HepG2 (cell line): ENCODE results near the gene SYT13. TPM values are rescaled to one million over a fixed set of nuclear protein-coding genes. Genes with fewer than 3 reads are reported as not detected.

Experiments
- ATAC-seq: fragments of 200-7000 bp; cut with Tn5 transposase; 3 replicates; pipeline ENCODE4 v1.9.1; 2020; ENCODE audit warnings: mild to moderate bottlenecking, moderate library complexity
- BruUV-seq: library from RNA; stranded (reverse); fragments of 400-500 nt; replicated peaks from 2 replicates; lab custom pipeline; 2021; lab: Mats Ljungman, UMichigan
- CTCF ChIA-PET: fragments of 300-600 bp; formaldehyde crosslinking; extraction: SDS; loops from one replicate; lab custom pipeline; 2021; ENCODE audit warnings: low total read pairs, inconsistent platforms, low intra/inter-chr PET ratio; lab: Yijun Ruan, JAX
- POLR2A ChIA-PET: fragments of 350-600 bp; sonication (Branson Sonifier 250); formaldehyde crosslinking; loops from one replicate; lab custom pipeline; 2020; ENCODE audit warnings: antibody characterized with exemption, inconsistent platforms; lab: Yijun Ruan, JAX
- DNase-seq: peaks from one replicate; pipeline ENCODE4 v3.0.0-alpha.2; 2015; ENCODE audit warnings: low spot score
- FAIRE-seq: peaks from 3 replicates; lab custom pipeline; 2011; peaks lifted over from hg19 to GRCh38; lab: Jason Lieb, UNC
- H2AFZ ChIP-seq: one replicate; pipeline ENCODE4 v1.6.1; 2011; ENCODE audit warnings: low read length, inconsistent platforms
- H3K27ac ChIP-seq: fragments of 300-600 bp; 3 replicates; pipeline ENCODE4 v1.8.0; 2011; ENCODE audit warnings: mixed run types, mild to moderate bottlenecking, mixed read lengths, low read length, inconsistent platforms; ENCODE audit not compliant: insufficient read depth; ENCODE audit errors: extremely low read length
- H3K27me3 ChIP-seq, 2 experiments: fragments of 200-600 bp in 1 of 2; 2 replicates in 1 of 2; 3 replicates in 1 of 2; pipeline versions ENCODE4 v1.6.0 to v1.8.0; 2011; ENCODE audit warnings: low read length in 2 of 2, mild to moderate bottlenecking in 2 of 2, moderate library complexity in 2 of 2, inconsistent platforms in 1 of 2; ENCODE audit not compliant: insufficient read depth in 2 of 2, control insufficient read depth in 1 of 2
- H3K36me3 ChIP-seq, 2 experiments: fragments of 200-600 bp in 1 of 2; replicated peaks in 1 of 2; 2 replicates in 1 of 2; 3 replicates in 1 of 2; pipeline versions ENCODE4 v1.5.1 to v1.8.0; 2011; ENCODE audit warnings: low read length in 2 of 2, inconsistent platforms in 1 of 2; ENCODE audit not compliant: insufficient read depth in 2 of 2, control insufficient read depth in 1 of 2
- H3K4me1 ChIP-seq: 2 replicates; pipeline ENCODE4 v1.5.1; 2012; ENCODE audit warnings: low read length, inconsistent platforms; ENCODE audit not compliant: insufficient read depth
- H3K4me2 ChIP-seq: 2 replicates; pipeline ENCODE4 v1.6.0; 2011; ENCODE audit warnings: low read depth, low read length, inconsistent platforms
- H3K4me3 ChIP-seq, 3 experiments: fragments of 200-600 bp in 1 of 3; sonication (generic), shearing (Covaris generic) in 1 of 3; replicated peaks in 1 of 3; 2 replicates each; pipeline ENCODE4 v1.5.1; 2011 to 2016; ENCODE audit warnings: low read length in 3 of 3, inconsistent platforms in 2 of 3, low read depth in 2 of 3, mild to moderate bottlenecking in 2 of 3, control low read depth in 1 of 3, mixed read lengths in 1 of 3; ENCODE audit not compliant: insufficient read depth in 1 of 3
- H3K79me2 ChIP-seq: one replicate; pipeline ENCODE4 v1.6.1; 2011; ENCODE audit warnings: low read length, inconsistent platforms; ENCODE audit not compliant: insufficient read depth
- H3K9ac ChIP-seq: 2 replicates; pipeline ENCODE4 v1.6.0; 2011; ENCODE audit warnings: mild to moderate bottlenecking, low read depth, low read length, inconsistent platforms; ENCODE audit not compliant: insufficient read depth
- H3K9me3 ChIP-seq: 2 replicates; pipeline ENCODE4 v1.5.1; 2012; ENCODE audit warnings: mild to moderate bottlenecking, low read length
- H4K20me1 ChIP-seq: 2 replicates; pipeline ENCODE4 v1.6.0; 2011; ENCODE audit warnings: inconsistent platforms, mild to moderate bottlenecking, low read length, moderate library complexity; ENCODE audit not compliant: insufficient read depth
- ARID2 ChIP-seq: sonication (generic); formaldehyde crosslinking; IDR thresholded peaks from 2 replicates; pipeline ENCODE4 v1.8.1; 2022; ENCODE audit warnings: mild to moderate bottlenecking, missing genetic modification reagents, borderline replicate concordance
- ATM ChIP-seq: fragments of 450-650 bp; IDR thresholded peaks from 2 replicates; pipeline ENCODE4 v1.7.1; 2017; ENCODE audit warnings: mild to moderate bottlenecking, borderline replicate concordance
- CC2D1A ChIP-seq: sonication (generic); formaldehyde crosslinking; IDR thresholded peaks from 2 replicates; pipeline ENCODE4 v1.8.1; 2023; ENCODE audit warnings: mild to moderate bottlenecking, missing genetic modification reagents
- GATAD2A ChIP-seq: IDR thresholded peaks from 2 replicates; pipeline ENCODE4 v1.6.1; 2016
- PAX8 ChIP-seq: sonication (generic); formaldehyde crosslinking; IDR thresholded peaks from 2 replicates; pipeline ENCODE4 v1.8.0; 2022; ENCODE audit warnings: mild to moderate bottlenecking, missing genetic modification reagents, borderline replicate concordance
- PHF5A ChIP-seq: IDR thresholded peaks from one replicate; pipeline ENCODE4 v1.6.1; 2018; ENCODE audit warnings: low read depth, missing genetic modification reagents; ENCODE audit not compliant: unreplicated experiment
- SMC3 ChIP-seq: IDR thresholded peaks from 2 replicates; pipeline ENCODE4 v1.6.1; 2011; ENCODE audit warnings: low read length, improper control_type of control experiment
- ZNF124 ChIP-seq: sonication (generic); formaldehyde crosslinking; IDR thresholded peaks from 2 replicates; pipeline ENCODE4 v1.4.0; 2020; ENCODE audit warnings: missing genetic modification reagents
- ZNF282 ChIP-seq: fragments of 450-650 bp; IDR thresholded peaks from 2 replicates; pipeline ENCODE4 v1.6.1; 2018; ENCODE audit not compliant: partially characterized antibody
- ZNF317 ChIP-seq: sonication (generic); formaldehyde crosslinking; IDR thresholded peaks from 2 replicates; pipeline ENCODE4 v1.5.0; 2020; ENCODE audit warnings: mild to moderate bottlenecking, missing genetic modification reagents
- ZNF746 ChIP-seq: sonication (generic); formaldehyde crosslinking; IDR thresholded peaks from 2 replicates; pipeline ENCODE4 v1.8.0; 2022; ENCODE audit warnings: mild to moderate bottlenecking, missing genetic modification reagents
- ZSCAN30 ChIP-seq: sonication (generic); formaldehyde crosslinking; IDR thresholded peaks from 2 replicates; pipeline ENCODE4 v1.5.0; 2020; ENCODE audit warnings: mild to moderate bottlenecking, missing genetic modification reagents
- WGBS: methylation state at CpG from one replicate; pipeline ENCODE4 v1.1.6; 2017; ENCODE audit warnings: low lambda C conversion rate; 5-methylcytosine and 5-hydroxymethylcytosine counted together
- in situ Hi-C: cut with HindIII; loops from 2 replicates; pipeline ENCODE4 v1.10.0; 2017; ENCODE audit warnings: low pct_unique_long_range_greater_than_20kb; ENCODE audit not compliant: extremely low pct_ligation_motif_present
- intact Hi-C: fragments of 100-400 bp; cut with micrococcal nuclease; formaldehyde crosslinking; loops from one replicate; pipeline ENCODE4 v1.10.0; 2022; ENCODE audit not compliant: unreplicated experiment
- polyA plus RNA-seq, 8 experiments: library from polyadenylated mRNA; depleted of rRNA in 3 of 8; stranded (reverse) in 7 of 8; unstranded in 1 of 8; fragments of >200 nt; fragmentation: Illumina TruSeq in 4 of 8; extraction: Trizol in 4 of 8; gene quantifications; 2 replicates each; pipeline versions ENCODE4 v1.2.1 to v1.2.3, GENCODE V29; 2011 to 2016; ENCODE audit warnings: low read depth in 4 of 8, missing spikeins in 1 of 8, mixed read lengths in 1 of 8; ENCODE audit not compliant: insufficient read depth in 1 of 8
- total RNA-seq, 5 experiments: library from RNA; depleted of rRNA; stranded (reverse); fragments of >200 nt; fragmentation: Illumina TruSeq; extraction: Trizol; gene quantifications; 2 replicates each; pipeline ENCODE4 v1.2.3, GENCODE V29; 2016; ENCODE audit warnings: low read depth in 1 of 5

Gene SYT13
- total and polyA plus RNA-seq, 2 of the 13 experiments (the other 11 are each of a cell fraction or from before 2014, with no cell fraction given) = 0.02 to 0.13 TPM

GRCh38 chr11:45232341-45233080 is 53.6 kb downstream of the SYT13 start:
- no peak overlapping the region for H3K9ac ChIP-seq
- H2AFZ ChIP-seq = no peak overlapping the region
- TF ChIP-seq PHF5A = no peak
- TF ChIP-seq SMC3 = no peak
- no peak for TF ChIP-seq ZNF746 (CRISPR knock-in tag)
- no peak for TF ChIP-seq ZNF124 (CRISPR knock-in tag)
- TF ChIP-seq PAX8 = no peak
- TF ChIP-seq ZSCAN30 (CRISPR knock-in tag) = no peak
- no peak for TF ChIP-seq ARID2 (CRISPR knock-in tag)
- no peak for TF ChIP-seq GATAD2A (CRISPR knock-in tag)
- no peak for TF ChIP-seq ZNF317 (CRISPR knock-in tag)
- TF ChIP-seq ATM = no peak
- TF ChIP-seq ZNF282 = no peak
- no peak for TF ChIP-seq CC2D1A (CRISPR knock-in tag)
- H3K36me3 ChIP-seq = no peaks in the 10 kb centered on the region; a peak in 1 of 5 replicates
- BruUV-seq = no TSS peak
- in situ Hi-C loops = no loop called here
- H3K79me2 ChIP-seq = no peaks in the 10 kb centered on the region
- WGBS = 65% methylated on average over 5 of the region's 5 CpGs
- DNase-seq (no peak), ATAC-seq (no peak), FAIRE-seq (no peak)
- CTCF ChIA-PET = no interaction called here
- no peak overlapping the region for H3K4me3 ChIP-seq
- no peaks in the 10 kb centered on the region for H3K9me3 ChIP-seq
- intact Hi-C loops = loop anchor here (1.0 kb wide), 1 partner anchor 122 kb away; no protein-coding TSS in a partner anchor
- no peak overlapping the region for H3K27ac ChIP-seq
- no peaks in the 10 kb centered on the region for H3K4me1 ChIP-seq
- H3K27me3 ChIP-seq = no peaks in the 10 kb centered on the region; a peak in 1 of 5 replicates
- H4K20me1 ChIP-seq = 0 out of 2 replicates have a peak, but pooled peaks cover 2% of the 10 kb centered on the region
- POLR2A ChIA-PET = no interaction called here
- no peak overlapping the region for H3K4me2 ChIP-seq
